C1 segment of cervical spinal cord (tissue), 14 donors: ENCODE data around the gene NPSR1.
"Not testable (repeated sequence)": the region's sequence is repeated elsewhere in the genome, so short reads cannot be mapped to it uniquely, and the experiment has no call there.

Experiments
- DNase-seq, 14 donors: peaks; one replicate each; lab custom pipeline; 2025; lab: John Stamatoyannopoulos, UW

NPSR1 gene

DNA sequence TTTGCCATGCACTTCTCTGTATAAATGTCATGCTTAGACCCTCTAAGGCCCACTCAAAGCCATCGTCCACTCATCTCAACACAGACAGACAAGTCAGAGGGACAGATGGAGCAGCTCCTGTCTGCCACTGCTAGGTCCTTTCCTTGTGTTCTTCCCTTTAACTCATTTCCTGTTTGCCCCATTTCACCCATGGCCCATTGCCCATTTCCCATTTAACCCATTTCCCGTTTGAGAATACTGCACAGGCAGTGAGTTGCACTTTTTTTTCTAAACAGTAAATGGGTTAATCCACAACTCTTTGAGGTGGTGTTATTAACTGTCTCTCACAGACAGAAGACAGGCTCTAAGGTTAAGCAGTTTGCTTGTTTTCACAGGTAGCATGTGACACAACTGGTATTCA is 179.3 kb downstream of the NPSR1 start:
- DNase-seq: peak in 1 of 14 donors; percentile 40

DNA sequence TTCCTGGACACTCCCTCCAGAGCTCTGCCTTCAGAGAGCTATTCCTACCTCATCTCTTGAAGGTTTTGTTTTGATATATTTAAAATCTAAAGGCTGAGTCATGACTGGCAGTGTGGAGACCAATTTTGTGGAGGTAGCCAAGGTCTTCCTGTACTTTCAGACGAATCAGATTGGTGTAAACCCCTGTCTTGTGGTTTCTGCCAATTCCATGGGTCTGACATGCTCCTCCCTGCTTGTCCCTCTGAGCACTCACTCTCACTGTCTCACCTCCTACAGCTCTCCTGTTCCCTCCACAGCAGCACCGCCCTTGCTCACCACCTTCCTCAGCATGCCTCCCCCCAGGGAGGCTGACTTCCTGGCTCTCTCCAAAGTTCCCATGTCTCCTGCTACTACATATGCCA is 179.8 kb downstream of the NPSR1 start:
- DNase-seq: peak in 1 of 14 donors; percentile 85

DNA sequence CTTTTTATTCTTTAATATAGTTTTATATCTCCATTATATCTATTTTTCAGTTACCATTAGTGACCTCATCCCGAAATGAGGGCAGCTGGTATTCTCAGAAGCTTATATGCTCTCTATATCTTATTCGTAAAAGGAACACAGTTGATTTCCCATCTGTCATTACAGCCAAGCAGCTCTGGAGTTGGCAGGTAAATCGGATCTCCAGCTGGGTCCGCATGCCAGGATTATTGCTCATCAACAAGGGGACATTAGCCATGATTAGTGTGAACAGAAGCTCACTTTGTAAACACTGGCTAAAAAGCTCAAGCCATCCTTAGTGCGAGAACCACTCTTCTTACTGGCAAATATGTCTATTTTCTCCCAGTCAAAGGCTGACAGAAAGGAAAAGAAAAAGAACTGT is 180.3 kb downstream of the NPSR1 start:
- DNase-seq: peak in 1 of 14 donors; percentile 97

DNA sequence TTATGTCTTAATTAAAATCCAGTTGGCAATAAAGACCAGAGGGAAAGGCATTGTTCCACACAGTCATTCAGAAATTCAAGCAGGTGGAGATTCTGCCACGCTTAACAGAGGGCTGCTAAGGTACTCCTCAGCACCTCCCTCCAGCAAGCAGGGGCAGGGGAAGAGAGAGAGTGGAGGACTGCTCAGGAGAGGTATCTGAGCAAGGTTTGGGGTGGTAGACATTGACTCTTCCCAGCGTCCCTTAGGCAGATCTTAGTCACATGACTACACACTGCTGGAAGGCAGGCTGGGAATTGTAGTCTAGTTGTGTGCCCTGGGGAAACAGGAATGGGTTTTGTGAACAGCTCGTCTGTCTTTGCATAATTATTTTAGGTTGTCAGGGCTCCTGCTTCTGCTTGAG is 181.6 kb downstream of the NPSR1 start:
- no peak for DNase-seq

DNA sequence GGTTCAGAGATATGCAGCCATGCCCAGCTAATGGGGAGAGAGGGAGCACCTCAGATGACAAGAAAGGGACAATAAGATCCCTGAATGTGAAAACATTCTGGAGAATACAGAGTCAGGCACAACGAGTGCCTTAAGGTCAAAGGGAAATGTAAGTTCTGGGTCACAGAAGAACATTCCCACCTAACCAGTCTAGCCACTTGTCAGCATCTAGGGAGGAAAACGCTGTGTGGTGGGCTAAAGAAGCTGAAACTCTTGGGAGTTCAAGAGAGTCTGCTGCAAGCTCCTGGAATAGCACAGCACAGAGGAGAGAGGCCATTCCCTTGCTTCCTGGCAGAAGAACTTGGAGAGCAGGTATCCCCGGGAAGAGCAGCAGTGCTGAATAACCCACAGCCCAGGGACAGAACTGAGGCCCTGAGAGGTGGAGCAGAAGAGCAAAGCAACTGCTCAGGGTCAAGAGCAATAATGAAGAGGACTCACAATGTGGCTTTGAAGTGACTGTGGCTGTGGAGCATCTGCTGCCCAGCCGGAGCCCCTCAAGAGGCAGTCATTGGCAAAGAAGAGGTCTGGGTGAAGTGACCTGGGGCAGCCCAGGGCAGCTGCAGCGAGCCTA is 182.3 kb downstream of the NPSR1 start:
- DNase-seq: no peak

DNA sequence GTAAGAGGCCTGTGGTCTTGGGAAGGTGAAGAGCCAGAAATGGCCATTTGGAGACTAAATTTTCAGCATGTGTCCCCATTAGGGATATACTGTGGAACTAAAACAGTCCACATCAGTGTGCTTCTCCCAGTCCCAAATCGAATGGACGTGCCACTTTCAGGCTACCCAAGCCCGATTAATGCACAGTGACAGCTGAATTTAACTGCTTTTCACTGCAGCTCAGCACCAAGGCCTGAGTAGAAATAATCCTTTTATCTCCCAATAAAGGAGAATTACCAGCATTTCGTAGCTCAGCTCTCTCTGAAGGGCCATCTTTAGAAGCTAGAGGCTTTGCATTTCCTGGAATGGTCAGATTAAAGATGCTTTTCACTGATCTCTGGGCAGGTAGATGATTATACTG is 183.3 kb downstream of the NPSR1 start:
- DNase-seq: peak in 1 of 14 donors; percentile 17

DNA sequence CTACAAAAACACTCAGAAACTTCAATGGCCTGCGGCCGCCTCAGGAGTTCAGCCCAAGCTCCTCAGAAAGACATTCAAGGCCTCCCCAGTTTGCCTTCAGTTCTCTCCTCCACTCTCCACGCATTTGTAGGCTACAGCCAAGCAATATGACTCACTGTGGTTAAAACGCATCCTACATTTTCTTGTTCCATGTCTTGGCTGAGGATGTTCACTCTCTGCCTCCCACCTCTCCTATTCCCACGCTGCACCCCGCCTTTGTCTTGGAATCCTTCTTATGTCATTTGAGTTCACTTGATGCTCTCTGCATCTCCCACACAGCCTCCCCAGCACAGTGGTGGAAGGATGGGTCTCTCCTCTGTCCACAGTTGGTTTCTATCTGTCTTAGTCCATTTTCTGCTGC is 184.8 kb downstream of the NPSR1 start:
- no peak for DNase-seq

DNA sequence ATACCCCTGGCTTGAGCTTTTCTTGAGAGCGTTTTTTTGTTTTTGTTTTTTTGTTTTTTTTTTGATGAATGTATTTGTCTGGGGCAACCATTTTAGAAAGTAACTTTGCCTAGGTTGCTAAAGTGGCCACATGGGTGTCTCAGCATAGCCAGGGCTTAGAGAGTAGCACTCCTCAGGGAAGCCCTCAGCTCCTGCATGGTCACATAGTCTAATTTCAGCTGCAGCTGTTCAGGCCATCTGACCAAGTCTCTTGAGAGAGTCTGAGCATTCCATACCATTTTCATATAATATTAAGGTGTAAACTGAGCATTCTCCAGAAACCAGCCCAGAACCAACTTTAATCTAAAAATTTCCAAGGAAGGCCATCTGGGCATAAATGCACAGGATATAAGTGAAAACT is 186.4 kb downstream of the NPSR1 start:
- no peak for DNase-seq

DNA sequence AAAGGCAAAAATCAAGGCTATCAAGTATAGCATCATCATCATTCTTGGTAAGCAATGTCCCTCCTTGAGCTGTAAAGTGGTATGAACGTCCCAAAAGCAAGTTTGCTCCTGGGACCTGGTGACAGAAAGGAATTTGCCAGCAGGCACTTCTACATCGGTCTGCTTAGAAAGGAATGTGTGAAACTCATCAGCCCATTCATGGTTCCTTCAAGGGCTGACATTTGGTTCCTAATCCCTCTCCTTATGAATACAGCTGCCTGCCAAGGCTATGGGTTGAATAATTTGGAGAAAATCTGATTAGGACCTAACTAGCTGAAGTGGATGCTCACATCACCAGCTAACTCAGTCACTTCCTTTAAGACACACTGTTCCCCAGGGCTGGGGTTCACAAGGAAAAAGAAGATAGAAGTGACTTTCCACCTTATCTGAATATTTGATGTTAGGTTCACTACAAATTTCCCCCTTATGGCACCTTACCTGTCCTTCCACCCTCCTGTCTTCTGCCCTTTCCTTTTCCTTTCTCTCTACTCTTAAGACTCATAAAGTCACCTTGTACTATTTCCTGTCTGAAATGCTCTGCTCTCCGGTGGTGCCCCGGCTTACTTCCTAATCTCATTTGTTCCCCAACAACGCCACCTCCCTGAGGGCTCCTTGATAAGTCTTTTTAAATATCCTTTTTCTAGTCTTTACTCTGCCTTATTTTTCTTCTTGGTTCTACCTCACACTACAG is 187.1 kb downstream of the NPSR1 start:
- no peak for DNase-seq

DNA sequence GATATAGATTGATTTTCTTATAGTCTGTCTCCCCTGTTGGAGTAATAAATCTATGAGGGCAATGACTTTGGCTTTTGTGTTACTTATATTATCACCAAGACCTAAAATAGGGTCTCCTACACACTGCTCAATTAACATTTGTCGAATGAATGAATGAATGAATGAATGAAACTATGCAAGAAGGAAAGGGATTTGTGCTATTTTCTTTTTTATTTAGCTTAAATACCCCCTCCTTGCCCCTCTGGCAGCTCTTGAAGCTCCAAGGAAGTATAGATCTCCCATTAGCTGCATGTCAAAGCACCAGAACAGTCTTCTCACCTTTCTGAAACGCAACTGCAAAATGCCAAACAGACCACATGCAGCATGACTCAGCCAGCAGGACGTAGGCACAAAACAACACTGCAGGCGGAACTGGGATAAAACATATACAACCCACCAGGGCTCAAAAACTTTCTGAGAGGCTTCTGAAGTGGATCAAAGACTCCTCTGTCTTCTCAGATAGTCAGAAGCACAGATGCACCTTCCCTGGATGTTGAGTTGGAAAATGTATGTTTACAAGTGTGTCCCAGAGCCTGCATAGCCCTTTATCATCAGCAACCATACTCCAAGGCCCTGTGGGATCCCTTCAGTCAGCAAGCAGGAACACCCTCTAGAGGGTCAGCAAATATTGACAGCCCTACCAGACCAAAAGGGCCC is 187.8 kb downstream of the NPSR1 start:
- DNase-seq: no peak

DNA sequence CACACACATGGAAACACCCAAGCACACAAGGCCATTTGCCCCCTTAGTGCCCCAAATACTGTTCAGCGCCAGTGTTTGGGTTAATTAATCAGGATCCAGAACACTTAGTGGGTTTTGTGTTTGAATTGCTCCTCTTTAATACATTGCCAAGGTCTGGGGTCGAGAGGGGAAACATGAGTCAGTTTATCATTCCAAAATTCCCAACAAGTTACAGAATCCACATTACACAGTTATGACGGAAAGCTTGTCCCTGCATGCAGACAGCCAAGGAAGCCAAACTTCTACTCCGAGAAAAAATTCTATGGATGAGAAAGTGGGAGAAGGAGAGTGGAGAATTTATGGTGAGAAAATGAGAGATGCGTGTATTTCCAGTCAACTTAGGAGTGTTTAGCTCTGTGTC is 189.0 kb downstream of the NPSR1 start:
- no peak for DNase-seq

DNA sequence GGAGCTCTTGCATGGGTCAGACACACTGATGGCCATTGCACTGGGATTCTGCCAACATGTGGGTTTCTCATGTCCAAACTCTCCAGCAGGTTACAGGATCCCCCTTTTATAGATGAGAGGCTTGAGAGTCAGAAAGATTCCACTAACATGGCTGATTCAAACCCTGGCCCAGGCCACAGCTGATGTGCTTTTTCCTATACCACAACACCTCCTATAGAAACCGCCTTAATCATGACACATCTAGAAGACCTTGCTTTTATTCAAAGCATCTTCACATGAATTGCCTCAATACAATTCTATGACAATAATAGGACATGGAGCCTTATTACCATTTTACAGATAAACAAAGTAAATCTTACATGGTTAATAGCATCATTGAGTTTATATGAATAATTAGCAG is 190.7 kb downstream of the NPSR1 start:
- DNase-seq: no peak

DNA sequence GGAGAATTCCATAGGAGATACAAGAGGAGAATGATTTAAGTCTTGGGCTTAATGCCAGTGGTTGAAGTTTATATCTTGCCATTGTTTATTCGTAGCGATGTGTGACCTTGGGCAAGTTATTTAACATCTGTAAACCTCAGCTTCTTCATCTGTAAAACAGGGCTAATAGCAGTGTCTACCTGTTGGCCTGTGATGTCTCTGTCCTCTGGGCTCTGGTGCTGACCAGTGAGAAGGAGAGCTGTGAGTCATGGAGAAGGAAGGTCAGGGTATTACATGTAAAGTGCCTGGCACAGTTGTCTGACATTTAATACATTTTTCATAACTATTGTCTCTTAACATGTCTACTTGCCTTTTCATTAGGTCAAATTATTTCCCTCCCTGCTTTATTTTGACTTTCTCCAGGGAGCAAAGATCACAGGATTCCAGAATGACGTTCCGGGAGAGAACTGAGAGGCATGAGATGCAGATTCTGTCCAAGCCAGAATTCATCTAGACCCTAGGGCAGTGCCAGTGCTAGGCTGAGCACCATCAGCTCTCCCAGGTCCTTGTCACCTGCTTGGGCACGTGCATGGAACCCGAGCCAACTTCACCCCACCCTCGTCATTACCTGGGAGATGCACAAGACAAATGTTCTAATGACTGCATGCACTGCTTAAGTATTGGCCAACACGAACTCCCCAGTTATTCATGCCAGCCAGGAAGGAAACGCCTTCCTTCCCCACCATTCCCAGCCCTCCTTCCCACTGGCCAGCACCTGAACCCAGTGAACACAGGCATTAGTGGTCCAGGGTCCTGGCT is 191.3 kb downstream of the NPSR1 start:
- DNase-seq: peak in 1 of 14 donors; percentile 70

DNA sequence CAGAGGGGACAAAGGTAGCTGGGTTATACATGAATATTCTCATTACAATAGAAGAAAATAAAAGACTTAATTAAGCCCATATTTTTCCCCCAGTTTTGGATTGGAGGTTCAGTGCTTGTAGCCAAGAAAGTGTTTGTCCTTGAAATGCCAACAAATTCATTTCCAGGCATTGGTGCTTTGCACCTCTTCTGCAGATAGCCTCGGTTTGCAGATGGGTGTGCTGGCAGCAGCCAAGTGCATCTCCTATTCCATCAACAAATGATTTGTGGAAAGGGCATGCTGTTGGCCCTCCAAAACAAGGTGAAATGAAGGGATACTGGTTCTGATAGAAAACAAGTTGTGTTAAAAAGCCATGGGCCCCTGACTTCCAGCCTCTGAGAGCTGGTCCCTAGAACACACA is 192.0 kb downstream of the NPSR1 start:
- peak in 1 of 14 donors; percentile 70 for DNase-seq

DNA sequence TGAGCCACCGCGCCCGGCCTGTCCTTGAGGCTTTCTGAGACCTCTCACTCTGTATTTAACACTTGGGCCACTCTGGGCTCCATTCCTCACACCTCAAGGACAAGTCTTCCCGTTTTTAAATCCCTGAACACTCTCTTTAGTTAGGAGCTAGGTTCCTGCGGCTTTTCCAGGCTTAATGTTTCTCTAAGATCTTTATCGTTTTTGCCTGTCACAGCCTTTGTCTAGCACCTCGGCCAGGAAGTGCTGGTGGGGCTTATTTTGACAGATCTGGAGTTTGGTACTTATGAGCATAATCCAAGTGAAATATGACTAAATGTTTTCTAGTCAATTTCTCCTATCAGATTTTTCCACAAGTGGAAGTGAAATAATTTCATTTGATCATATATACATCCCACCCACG is 192.7 kb downstream of the NPSR1 start:
- DNase-seq: no peak

DNA sequence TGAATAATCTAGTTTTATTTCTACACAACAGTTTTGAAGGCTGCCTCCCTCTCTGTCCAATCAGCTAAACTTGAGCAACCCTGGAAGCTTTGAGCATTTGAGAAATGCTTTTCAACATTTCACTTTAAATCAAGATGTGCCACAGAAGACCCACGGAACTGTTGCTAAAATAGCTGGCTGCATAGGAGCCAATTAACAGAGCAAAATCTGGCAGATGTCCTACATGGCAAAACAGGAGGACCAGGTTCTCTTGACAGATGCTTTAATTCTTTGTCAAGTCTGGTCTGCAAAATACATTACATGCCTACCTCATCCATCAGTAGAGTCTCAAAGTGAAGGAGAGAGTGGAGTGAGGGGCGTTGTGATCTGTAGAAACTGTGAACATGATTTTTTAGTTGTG is 193.4 kb downstream of the NPSR1 start:
- peak in 1 of 14 donors; percentile 56 for DNase-seq

DNA sequence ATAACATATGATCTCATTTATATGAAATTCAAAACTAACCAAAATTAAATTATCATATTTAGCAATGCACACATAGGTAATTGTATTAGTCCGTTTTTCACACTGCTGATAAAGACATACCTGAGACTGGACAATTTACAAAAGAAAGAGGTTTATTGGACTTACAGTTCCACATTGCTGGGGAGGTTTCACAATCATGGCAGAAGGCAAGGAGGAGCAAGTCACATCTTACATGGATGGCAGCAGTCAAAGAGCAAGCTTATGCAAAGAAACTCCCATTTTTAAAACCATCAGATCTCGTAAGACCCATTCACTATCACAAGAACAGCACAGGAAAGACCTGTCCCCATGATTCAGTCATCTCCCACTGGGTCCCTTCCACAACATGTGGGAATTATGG is 200.4 kb downstream of the NPSR1 start:
- not testable (repeated sequence) for DNase-seq

DNA sequence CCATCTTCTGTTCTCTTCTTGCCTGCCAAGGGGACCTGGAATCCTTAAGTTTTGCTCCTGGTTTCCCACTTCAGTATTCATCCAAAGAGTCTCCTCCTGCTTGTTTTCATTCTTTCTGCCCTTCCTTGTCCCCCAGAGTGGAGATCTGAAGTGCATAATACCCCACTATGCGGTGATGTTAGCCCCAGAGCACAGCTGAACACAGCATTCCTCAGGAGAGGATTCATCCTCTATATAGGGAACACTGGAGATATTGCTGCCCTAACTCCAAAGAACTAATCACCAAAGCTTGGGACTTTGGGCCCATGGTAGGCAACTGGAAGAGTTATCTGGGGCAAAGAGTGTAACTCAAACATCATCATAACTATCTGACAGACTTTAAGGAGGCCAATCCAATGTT is 201.3 kb downstream of the NPSR1 start:
- DNase-seq: not testable (repeated sequence)

DNA sequence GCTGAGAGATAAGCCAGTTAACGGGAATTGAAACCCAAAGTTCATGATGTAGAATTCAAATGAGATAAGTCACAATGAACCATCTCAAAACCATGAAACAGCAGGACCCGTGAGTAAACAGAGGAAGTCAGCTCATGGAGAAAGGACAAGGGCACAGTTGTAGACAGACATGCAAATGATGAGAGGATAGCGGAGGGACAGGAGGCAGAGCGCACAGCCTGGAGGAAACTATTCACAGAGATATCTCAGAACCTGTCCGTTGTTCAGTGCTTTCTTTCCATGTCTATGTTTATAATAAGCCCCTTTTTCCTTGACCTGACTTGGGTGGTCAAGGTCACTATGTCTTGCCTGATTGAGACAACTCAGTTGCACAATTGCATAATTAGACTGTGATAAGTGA is 208.2 kb downstream of the NPSR1 start:
- peak in 1 of 14 donors; percentile 37 for DNase-seq

DNA sequence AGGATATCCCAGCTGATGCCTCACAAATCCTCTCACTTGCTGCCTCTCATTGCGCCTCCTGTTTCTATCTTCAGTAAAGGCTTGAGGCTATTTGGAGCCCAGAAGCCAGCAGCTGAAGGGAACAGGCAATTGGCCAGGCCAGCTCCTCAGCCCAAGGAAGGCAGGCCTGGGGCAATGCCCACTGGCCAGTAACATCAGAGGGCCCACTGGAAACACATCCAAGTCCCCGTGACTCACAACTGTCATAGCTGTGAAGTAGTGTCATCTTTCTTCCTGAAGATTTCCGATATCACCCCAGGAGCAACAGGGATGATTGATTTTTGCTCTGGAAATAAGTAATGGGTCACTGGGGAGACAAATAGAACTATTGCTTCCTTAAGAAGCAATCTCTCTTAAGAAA is 209.3 kb downstream of the NPSR1 start:
- DNase-seq: not testable (repeated sequence)

DNA sequence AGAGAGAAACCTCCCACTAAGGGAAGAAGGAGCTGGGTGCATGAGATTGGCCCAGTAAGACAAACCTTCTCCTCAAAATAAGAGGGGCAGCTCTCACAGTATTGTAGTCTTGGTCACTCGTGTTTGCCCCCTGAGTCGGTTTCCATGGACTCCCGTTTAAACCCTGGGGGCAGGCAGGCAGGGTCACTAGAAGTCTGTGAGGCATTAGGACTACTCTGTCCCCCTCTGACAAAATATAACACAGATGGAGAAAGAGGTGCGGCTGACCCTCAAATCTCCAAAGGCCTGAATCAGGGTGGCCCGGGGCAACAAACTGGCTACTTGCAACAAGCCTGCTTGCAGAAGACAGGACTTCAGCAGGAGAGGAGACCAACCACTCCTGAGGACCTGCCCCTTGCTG is 210.6 kb downstream of the NPSR1 start:
- not testable (repeated sequence) for DNase-seq

DNA sequence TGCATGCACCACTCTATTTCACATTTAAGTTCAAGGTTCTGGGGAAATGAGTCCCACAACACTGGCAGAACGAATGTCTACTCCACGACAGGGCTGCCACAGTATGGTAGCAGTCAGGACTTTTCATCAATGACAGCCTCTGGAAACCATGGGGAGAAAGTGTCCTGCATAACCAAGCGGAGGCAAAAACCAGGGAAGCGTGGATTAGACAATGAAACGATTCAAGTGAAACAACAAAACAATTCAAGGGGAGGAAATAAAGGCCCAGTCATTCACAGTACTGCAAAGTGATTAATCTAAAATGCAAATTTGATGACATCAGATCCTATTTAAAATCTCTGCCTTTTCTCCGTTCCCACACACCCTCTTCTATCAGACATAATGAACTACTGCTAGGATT is 211.0 kb downstream of the NPSR1 start:
- peak in 11 of 14 donors; percentile 12 to 64 (median 44) for DNase-seq
